ENCODE data around the gene FER1L5. TPM values are rescaled to one million over a fixed set of nuclear protein-coding genes. Genes with fewer than 3 reads are reported as not detected.

The FER1L5 gene
- total RNA-seq, 2 experiments from 2014 or later, result not detected

DNA sequence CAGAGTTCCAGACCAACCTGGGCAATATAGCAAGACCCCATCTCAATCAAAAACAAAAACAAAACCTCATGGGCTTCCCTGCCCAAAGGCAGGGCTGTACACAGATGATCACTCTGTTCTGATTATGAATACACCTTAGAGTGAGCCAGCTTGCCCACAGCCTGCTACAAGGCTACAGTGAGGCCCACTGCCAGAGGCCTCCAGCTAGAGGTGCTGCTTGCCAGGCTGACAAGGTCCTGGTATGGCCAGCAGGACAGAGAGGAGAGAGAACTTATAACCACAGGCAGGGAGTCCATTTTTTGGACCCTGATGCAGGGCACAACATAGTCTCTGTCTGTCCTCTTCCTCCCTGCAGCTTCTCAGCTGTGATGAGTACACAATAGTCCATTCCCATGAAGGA, 46.0 kb upstream of the FER1L5 start:
- Mint-ChIP-seq H3K4me3 (no peak overlapping the region), H3K27me3 (no peaks in the 10 kb centered on the region), H3K36me3 (ENCODE audit: low read depth) (peaks cover 88% of the 10 kb centered on the region), H3K9me3 (no peaks in the 10 kb centered on the region), H3K4me1 (ENCODE audit: low read depth) (peaks cover 33% of the 10 kb centered on the region), H3K27ac (no peak overlapping the region)
- Histone ChIP-seq H3K36me3 (ENCODE audit: insufficient read depth, low read length) (peaks cover 62% of the 10 kb centered on the region), H3K27me3 (ENCODE audit: control insufficient read depth in 1 of 2, insufficient read depth in 2 of 2, low read length in 2 of 2) (no peaks in the 10 kb centered on the region), H3K27ac (ENCODE audit: low read depth in 1 of 2, low read length in 2 of 2) (no peak overlapping the region), H3K4me3 (ENCODE audit: low read length) (no peak overlapping the region), H3K4me1 (ENCODE audit: insufficient read depth, low read length) (peaks cover 31% of the 10 kb centered on the region), H3K9me3 (ENCODE audit: control insufficient read depth in 1 of 2, insufficient read depth in 1 of 2, low read length in 2 of 2) (no peaks in the 10 kb centered on the region)
- intact Hi-C loops (cut with DNase I, micrococcal nuclease), result no loop called here
- no peak for ATAC-seq (ENCODE audit: poor library complexity)
- ChIA-PET POLR2A (no interaction called here), CTCF (no interaction called here)
- TF ChIP-seq, protein P1, sequence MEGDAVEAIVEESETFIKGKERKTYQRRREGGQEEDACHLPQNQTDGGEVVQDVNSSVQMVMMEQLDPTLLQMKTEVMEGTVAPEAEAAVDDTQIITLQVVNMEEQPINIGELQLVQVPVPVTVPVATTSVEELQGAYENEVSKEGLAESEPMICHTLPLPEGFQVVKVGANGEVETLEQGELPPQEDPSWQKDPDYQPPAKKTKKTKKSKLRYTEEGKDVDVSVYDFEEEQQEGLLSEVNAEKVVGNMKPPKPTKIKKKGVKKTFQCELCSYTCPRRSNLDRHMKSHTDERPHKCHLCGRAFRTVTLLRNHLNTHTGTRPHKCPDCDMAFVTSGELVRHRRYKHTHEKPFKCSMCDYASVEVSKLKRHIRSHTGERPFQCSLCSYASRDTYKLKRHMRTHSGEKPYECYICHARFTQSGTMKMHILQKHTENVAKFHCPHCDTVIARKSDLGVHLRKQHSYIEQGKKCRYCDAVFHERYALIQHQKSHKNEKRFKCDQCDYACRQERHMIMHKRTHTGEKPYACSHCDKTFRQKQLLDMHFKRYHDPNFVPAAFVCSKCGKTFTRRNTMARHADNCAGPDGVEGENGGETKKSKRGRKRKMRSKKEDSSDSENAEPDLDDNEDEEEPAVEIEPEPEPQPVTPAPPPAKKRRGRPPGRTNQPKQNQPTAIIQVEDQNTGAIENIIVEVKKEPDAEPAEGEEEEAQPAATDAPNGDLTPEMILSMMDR (IDR thresholded peaks at IDR 0.05), result no peak
- no peak for DNase-seq

DNA sequence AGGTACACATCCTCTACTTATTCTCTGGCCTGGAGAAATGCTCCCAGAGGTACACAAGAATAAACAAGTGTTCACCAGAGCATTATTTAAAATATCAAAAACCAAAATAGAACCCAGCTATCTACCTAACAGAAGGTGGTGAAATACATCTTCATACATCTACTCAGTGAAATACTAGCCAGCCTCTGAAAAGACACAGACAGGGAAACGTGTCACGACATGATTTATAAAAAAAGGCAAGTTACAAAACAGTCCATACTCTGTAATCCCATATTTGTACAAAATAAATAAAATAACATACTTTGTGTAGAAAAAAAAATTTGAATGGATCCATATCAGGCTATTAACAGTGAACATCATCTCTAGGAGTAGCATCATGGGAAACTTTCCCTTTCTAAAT, 42.6 kb upstream of the FER1L5 start:
- no peaks in the 10 kb centered on the region for H3K27me3 Mint-ChIP-seq
- peaks cover 92% of the 10 kb centered on the region for H3K36me3 Mint-ChIP-seq (ENCODE audit: low read depth)
- Histone ChIP-seq H3K36me3 (ENCODE audit: insufficient read depth, low read length) (peaks cover 72% of the 10 kb centered on the region), H3K9me3 (ENCODE audit: control insufficient read depth in 1 of 2, insufficient read depth in 1 of 2, low read length in 2 of 2) (no peaks in the 10 kb centered on the region), H3K27me3 (ENCODE audit: control insufficient read depth in 1 of 2, insufficient read depth in 2 of 2, low read length in 2 of 2) (no peaks in the 10 kb centered on the region), H3K27ac (ENCODE audit: low read depth in 1 of 2, low read length in 2 of 2) (no peak overlapping the region), H3K4me1 (ENCODE audit: insufficient read depth, low read length) (peaks cover 7% of the 10 kb centered on the region), H3K4me3 (ENCODE audit: low read length) (no peak overlapping the region)
- no peak overlapping the region for H3K27ac Mint-ChIP-seq
- DNase-seq, result no peak
- no peak for ATAC-seq (ENCODE audit: poor library complexity)
- TF ChIP-seq, protein P1 (IDR thresholded peaks at IDR 0.05), result no peak
- H3K4me3 Mint-ChIP-seq, result no peak overlapping the region
- peaks cover 7% of the 10 kb centered on the region for H3K4me1 Mint-ChIP-seq (ENCODE audit: low read depth)
- no peaks in the 10 kb centered on the region for H3K9me3 Mint-ChIP-seq
- CTCF ChIA-PET, result no interaction called here
- intact Hi-C loops (cut with DNase I, micrococcal nuclease), result no loop called here
- POLR2A ChIA-PET, result no interaction called here

DNA sequence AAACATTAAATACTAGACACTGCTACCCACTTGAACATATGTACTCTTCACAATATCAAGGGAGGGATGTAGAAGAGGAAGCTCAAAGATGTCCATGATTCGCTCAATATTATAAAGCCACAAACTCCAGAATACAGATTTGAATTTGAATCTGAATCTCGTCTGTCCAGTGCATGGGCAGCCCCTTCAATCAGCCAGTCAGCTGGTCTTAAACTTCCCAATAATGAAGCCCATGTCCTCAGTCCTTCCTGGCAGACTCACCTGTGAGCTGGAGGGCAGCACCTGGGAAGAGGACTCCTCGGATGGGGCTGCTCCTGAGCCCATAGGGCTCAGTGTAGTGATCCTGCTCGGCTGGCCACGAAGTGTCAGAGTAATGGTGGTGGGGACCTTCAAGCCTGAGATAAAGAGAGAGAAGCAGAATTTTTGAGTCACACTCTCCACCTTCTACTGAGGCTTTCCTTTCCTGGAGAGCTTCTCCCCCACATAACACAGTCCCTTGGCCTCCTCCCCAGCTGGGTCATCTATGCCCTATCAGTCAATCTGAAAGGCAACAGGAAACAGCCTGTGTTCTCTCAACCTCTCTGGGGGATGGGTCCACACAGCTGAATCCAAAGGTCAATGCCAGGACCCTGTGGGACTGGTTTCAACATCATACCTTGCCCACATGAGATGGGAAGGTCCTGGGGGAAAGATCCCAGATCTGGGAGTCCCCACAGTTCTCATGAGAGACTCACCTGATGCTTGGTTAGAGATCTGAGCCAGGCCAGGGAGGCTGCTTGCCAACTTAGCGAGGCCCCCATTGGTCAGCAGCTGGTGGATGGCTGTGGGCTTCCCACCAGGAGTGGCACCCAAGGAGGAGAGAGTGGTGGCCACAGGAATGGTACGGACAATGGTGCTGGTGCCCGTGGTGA, 40.9 kb upstream of the FER1L5 start:
- DNase-seq, result no peak
- ATAC-seq (ENCODE audit: poor library complexity), result no peak
- Mint-ChIP-seq H3K36me3 (ENCODE audit: low read depth) (peaks cover 96% of the 10 kb centered on the region), H3K27me3 (no peaks in the 10 kb centered on the region), H3K9me3 (no peaks in the 10 kb centered on the region), H3K4me3 (no peak overlapping the region), H3K4me1 (ENCODE audit: low read depth) (no peaks in the 10 kb centered on the region), H3K27ac (peak overlapping the region; percentile 36)
- H3K4me1 ChIP-seq (ENCODE audit: insufficient read depth, low read length), result no peaks in the 10 kb centered on the region
- POLR2A ChIA-PET, result interaction anchor here (1.1 kb wide), 2 partner anchors 69 to 217 kb away, joined by 3 read pairs; no protein-coding TSS in a partner anchor
- no peak overlapping the region for H3K27ac ChIP-seq (ENCODE audit: low read depth in 1 of 2, low read length in 2 of 2)
- no peaks in the 10 kb centered on the region for H3K9me3 ChIP-seq (ENCODE audit: control insufficient read depth in 1 of 2, insufficient read depth in 1 of 2, low read length in 2 of 2)
- no peak overlapping the region for H3K4me3 ChIP-seq (ENCODE audit: low read length)
- H3K36me3 ChIP-seq (ENCODE audit: insufficient read depth, low read length), result peaks cover 79% of the 10 kb centered on the region
- CTCF ChIA-PET, result interaction anchor here (0.6 kb wide), 1 partner anchor 89 kb away, joined by 4 read pairs; no protein-coding TSS in a partner anchor
- TF ChIP-seq, protein P1 (IDR thresholded peaks at IDR 0.05), result no peak
- H3K27me3 ChIP-seq (ENCODE audit: control insufficient read depth in 1 of 2, insufficient read depth in 2 of 2, low read length in 2 of 2), result no peaks in the 10 kb centered on the region
- intact Hi-C loops (cut with DNase I, micrococcal nuclease), result no loop called here
